Measurements from ENCODE around the gene KIAA1614.

- no peak for TF ChIP-seq CTCF (conservative IDR thresholded peaks at IDR 0.05; ENCODE audit: low read length)
- TF ChIP-seq EZH2phosphoT487 (IDR thresholded peaks at IDR 0.05; ENCODE audit: borderline replicate concordance, low read depth, low read length) = no peak
Measured at GRCh38 chr1:180902541-180902940, 10.2 kb upstream of the KIAA1614 start.
